Glutamatergic neuron (in vitro differentiated cells): ENCODE results near the gene INPP4A. TPM values are rescaled to one million over a fixed set of nuclear protein-coding genes. Genes with fewer than 3 reads are reported as not detected.

Experiments
- DNase-seq: peaks from one replicate; pipeline ENCODE4 v3.0.0; 2022
- H3K27ac Mint-ChIP-seq: one replicate; pipeline ENCODE4 v1.8.0; 2020; ENCODE audit warnings: mild to moderate bottlenecking, mixed read lengths, inconsistent platforms; ENCODE audit not compliant: unreplicated experiment
- H3K27me3 Mint-ChIP-seq: one replicate; pipeline ENCODE4 v1.8.0; 2020; ENCODE audit warnings: mild to moderate bottlenecking, moderate library complexity, mixed read lengths, inconsistent platforms; ENCODE audit not compliant: unreplicated experiment
- H3K36me3 Mint-ChIP-seq: one replicate; pipeline ENCODE4 v1.8.0; 2020; ENCODE audit warnings: mild to moderate bottlenecking, mixed read lengths, inconsistent platforms; ENCODE audit not compliant: unreplicated experiment
- H3K4me1 Mint-ChIP-seq: one replicate; pipeline ENCODE4 v1.8.0; 2020; ENCODE audit warnings: mild to moderate bottlenecking, low read depth, mixed read lengths, inconsistent platforms; ENCODE audit not compliant: unreplicated experiment
- H3K4me3 Mint-ChIP-seq: one replicate; pipeline ENCODE4 v1.8.0; 2020; ENCODE audit warnings: mild to moderate bottlenecking, mixed read lengths, inconsistent platforms; ENCODE audit not compliant: unreplicated experiment
- H3K9me3 Mint-ChIP-seq: one replicate; pipeline ENCODE4 v1.8.0; 2020; ENCODE audit warnings: mild to moderate bottlenecking, moderate library complexity, mixed read lengths, inconsistent platforms; ENCODE audit not compliant: unreplicated experiment
- total RNA-seq: library from RNA; stranded (reverse); fragmentation: NEBNext Ultra II Directional; extraction: Animal tissue kit (Norgen Biotek cat#: 25700); gene quantifications from one replicate; pipeline ENCODE4 v1.2.1, GENCODE V29; 2021; ENCODE audit not compliant: unreplicated experiment
- TF ChIP-seq, protein P1 (sequence below): fragments of 200-600 bp; sonication (generic); IDR thresholded peaks from one replicate; pipeline ENCODE4 v1.5.0; 2021; ENCODE audit not compliant: partially characterized antibody, unreplicated experiment

The INPP4A gene
- total RNA-seq, 1 donor from 2014 or later = 54.5 TPM

- H3K36me3 Mint-ChIP-seq = no peaks in the 10 kb centered on the region
- no peak overlapping the region for H3K27ac Mint-ChIP-seq
- H3K9me3 Mint-ChIP-seq = peaks cover 2% of the 10 kb centered on the region
- DNase-seq = no peak
- no peak overlapping the region for H3K4me3 Mint-ChIP-seq
- TF ChIP-seq, protein P1, sequence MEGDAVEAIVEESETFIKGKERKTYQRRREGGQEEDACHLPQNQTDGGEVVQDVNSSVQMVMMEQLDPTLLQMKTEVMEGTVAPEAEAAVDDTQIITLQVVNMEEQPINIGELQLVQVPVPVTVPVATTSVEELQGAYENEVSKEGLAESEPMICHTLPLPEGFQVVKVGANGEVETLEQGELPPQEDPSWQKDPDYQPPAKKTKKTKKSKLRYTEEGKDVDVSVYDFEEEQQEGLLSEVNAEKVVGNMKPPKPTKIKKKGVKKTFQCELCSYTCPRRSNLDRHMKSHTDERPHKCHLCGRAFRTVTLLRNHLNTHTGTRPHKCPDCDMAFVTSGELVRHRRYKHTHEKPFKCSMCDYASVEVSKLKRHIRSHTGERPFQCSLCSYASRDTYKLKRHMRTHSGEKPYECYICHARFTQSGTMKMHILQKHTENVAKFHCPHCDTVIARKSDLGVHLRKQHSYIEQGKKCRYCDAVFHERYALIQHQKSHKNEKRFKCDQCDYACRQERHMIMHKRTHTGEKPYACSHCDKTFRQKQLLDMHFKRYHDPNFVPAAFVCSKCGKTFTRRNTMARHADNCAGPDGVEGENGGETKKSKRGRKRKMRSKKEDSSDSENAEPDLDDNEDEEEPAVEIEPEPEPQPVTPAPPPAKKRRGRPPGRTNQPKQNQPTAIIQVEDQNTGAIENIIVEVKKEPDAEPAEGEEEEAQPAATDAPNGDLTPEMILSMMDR = no peak
- H3K27me3 Mint-ChIP-seq = peaks cover 9% of the 10 kb centered on the region
- peaks cover 2% of the 10 kb centered on the region for H3K4me1 Mint-ChIP-seq
Measured at GRCh38 chr2:98467652-98468051, 23.0 kb downstream of the INPP4A start.

GRCh38 chr2:98468621-98469236, 24.1 kb downstream of the INPP4A start:
- H3K4me1 Mint-ChIP-seq = peaks cover 4% of the 10 kb centered on the region
- TF ChIP-seq, protein P1 = no peak
- DNase-seq = no peak

GRCh38 chr2:98469862-98470544, 25.3 kb downstream of the INPP4A start:
- H3K4me1 Mint-ChIP-seq = peaks cover 11% of the 10 kb centered on the region

More at GRCh38 chr2:98468621-98469236, 24.1 kb downstream of the INPP4A start:
- no peak overlapping the region for H3K27ac Mint-ChIP-seq
- H3K27me3 Mint-ChIP-seq = peaks cover 9% of the 10 kb centered on the region
- no peaks in the 10 kb centered on the region for H3K36me3 Mint-ChIP-seq
- H3K9me3 Mint-ChIP-seq = peaks cover 2% of the 10 kb centered on the region
- H3K4me3 Mint-ChIP-seq = no peak overlapping the region

DNA sequence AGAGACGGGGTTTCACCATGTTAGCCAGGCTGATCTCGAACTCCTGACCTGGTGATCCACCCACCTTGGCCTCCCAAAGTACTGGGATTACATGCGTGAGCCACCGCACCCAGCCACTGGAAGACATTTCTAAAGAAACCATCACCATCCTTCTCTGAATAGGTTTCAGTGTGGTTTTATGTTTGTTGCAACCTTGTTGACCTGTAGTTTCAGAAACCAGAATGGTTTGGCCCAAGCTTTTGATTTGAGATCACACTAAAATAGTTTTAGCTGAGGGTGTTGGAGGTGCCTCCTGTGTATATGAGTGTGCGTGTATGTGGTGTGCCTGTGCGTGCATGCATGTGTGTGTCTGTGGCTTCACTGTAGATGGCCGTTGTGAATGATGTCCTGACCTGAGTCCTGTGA, 26.2 kb downstream of the INPP4A start:
- Mint-ChIP-seq H3K9me3 (peaks cover under 1% of the 10 kb centered on the region), H3K4me3 (no peak overlapping the region), H3K27ac (no peak overlapping the region), H3K27me3 (peaks cover 7% of the 10 kb centered on the region), H3K4me1 (peaks cover 13% of the 10 kb centered on the region), H3K36me3 (no peaks in the 10 kb centered on the region)
- DNase-seq = no peak
- TF ChIP-seq, protein P1 = no peak

More at GRCh38 chr2:98469862-98470544, 25.3 kb downstream of the INPP4A start:
- TF ChIP-seq, protein P1 = no peak
- H3K9me3 Mint-ChIP-seq = peaks cover 2% of the 10 kb centered on the region
- H3K4me3 Mint-ChIP-seq = no peak overlapping the region
- no peak overlapping the region for H3K27ac Mint-ChIP-seq
- no peak for DNase-seq
- peaks cover 7% of the 10 kb centered on the region for H3K27me3 Mint-ChIP-seq
- no peaks in the 10 kb centered on the region for H3K36me3 Mint-ChIP-seq
